GOT3 (cell line): ENCODE results near the gene KANK2.
"Not testable (repeated sequence)": the region's sequence is repeated elsewhere in the genome, so short reads cannot be mapped to it uniquely, and the experiment has no call there.

Experiments used
- DNase-seq: peaks from one replicate; lab custom pipeline; 2025; ENCODE audit warnings: mixed read lengths; lab: John Stamatoyannopoulos, UW

The KANK2 gene

DNA sequence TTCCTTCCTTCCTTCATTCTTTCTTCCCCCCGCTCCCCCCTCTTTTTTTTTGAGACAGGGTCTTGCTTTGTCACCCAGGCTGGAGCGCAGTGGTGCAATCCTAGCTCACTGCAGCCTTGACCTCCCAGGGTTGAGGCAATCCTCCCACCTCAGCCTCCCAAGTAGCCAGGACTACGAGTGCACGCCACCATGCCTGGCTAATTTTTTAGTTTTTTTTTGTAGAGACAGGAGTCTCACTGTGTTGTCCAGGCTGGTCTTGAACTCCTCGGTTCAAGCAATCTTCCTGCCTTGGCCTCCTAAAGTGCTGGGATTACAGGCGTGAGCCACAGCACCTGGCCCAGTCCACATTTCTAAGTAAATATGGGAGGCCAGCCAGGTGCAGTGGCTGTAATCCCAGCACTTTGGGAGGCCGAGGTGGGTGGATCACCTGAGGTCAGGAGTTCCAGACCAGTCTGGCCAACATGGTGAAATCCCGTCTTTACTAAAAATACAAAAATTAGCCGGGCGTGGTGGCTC, 57.3 kb downstream of the KANK2 start:
- not testable (repeated sequence) for DNase-seq

DNA sequence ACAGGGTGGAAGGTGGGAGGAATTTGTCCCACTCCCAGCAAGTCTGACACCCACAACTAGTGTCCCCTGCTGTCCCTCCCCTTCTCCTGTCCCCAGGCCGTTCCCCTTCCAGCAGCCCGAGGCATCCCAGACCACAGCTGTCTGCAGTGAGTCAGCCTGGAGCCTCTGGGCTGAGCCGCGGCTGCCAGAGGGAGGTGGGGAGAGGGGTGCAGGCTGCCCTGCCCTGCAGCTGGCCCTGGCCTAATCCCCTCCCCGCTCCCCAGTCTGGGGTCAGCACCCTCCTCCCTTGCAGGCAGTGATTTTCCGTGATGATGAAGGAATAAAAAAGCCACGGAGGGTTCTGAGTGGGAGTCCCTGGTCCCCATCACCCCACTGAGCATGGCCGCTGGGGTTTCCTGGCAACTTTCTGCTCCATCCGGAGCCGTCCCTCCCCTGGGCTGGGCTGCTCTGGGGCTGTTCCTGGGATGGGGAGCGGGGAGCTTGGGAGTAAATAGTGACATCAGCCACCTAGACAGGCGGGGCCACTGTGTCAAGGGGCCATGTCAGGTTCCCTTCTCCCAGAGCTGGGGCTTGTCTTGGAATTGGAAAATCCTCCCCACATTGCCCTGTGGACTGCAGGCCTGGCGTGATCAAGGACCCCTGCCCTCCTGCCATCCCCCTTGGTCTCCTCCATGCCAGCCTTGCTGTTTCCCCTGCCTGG, 58.6 kb downstream of the KANK2 start:
- DNase-seq: peak; percentile 63

DNA sequence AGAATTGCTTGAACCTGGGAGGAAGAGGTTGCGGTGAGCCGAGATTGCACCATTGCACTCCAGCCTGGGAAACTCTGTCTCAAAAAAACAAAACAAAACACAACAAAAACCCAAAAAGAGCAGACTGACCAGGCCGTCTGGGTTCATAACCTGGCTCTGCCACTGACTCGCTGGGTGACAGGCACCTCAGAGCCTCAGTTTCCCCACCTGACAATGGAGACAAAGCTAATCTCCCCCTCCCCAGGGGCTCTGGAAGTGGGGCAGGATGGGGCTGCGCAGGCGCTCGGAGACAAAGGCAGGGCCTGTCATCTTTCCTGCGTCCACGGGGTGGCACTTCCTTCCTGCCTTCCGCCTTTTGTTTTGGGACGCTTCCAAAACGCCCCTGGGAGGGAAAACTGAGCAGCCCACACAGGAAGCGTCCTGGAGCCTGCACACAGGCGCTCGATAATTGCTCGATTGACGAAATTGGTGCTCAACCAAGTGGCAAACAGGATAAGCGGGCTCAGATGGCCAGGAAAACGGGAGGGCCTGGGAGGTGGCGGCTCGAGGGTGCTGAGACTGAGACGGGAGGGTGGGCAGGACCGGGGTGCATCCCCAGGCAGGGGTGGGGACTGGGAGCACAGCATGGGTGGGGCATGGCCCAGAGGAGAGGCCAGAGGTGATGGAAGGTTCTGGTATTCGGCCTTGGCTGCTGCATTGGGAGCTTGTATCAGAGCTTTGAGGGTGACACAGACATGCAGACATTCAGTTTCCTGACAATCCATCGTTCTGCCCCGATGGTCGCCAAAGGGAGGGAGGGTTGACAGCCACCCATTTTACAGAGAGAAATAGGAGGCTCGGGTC, 59.6 kb downstream of the KANK2 start:
- peak; percentile 80 for DNase-seq

DNA sequence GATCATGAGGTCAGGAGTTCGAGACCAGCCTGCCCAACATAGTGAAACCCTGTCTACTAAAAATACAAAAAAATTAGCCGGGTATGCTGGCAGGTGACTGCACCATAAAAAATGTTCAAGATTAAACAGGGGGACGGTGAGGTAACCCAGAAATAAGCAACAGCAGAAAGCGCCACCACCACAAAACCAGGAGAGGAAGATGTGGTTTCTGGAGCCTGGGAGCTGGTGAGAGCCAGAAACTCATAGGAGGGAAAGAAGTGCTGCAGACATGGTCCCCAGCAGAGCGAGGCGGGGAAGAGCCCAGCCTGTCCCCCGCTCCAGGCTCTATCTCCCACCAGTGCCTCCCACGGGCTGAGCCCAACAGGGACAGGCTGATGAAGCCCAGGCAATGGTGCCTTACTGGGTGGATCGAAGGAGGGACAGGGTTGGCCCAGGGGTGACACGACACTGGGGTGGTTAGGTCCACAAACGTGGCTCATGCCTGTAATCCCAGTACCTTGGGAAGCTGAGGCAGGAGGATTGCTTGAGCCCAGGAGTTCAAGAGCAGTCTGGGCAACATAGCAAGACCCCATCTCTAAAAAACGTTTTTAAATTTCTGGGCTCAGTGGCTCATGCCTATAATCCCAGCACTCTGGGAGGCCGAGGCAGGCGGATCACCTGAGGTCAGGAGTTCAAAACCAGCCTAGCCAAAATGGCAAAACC, 60.8 kb downstream of the KANK2 start:
- no peak for DNase-seq

DNA sequence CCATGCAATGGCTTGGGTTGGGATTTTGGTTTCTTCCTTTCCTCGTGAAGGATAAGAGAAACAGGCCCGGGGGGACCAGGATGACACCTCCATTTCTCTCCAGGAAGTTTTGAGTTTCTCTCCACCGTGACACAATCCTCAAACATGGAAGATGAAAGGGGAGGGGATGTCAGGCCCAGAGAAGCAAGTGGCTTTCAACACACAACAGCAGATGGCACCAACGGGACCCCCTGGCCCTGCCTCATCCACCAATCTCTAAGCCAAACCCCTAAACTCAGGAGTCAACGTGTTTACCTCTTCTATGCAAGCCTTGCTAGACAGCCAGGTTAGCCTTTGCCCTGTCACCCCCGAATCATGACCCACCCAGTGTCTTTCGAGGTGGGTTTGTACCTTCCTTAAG, 65.9 kb downstream of the KANK2 start:
- DNase-seq: no peak

DNA sequence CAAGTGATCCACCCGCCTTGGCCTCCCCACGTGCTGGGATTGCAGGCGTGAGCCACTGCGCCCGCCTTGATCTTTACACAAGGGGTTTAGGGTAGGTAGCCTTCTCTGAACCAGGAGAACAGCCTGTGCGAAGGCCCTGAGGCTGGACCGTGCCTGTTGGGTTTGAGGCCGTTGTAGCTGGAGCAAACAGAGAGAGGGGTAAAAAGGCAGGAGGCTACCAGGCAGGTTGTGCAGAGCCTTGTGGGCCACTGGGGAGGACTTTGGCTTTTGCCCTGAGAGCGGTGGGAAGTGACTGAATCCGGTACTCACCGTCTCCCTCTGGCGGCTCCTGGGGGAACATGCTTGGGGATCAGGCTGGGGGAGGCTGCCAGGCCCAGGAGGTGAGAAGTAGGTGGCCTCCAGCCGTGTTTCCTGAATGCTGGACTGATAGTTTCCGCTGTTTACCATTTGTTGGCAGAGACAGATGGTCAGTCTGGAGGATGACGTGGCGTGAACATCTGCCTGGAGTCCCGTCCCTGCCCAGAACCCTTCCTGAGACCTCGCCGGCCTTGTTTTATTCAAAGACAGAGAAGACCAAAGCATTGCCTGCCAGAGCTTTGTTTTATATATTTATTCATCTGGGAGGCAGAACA, 66.4 kb downstream of the KANK2 start:
- no peak for DNase-seq

DNA sequence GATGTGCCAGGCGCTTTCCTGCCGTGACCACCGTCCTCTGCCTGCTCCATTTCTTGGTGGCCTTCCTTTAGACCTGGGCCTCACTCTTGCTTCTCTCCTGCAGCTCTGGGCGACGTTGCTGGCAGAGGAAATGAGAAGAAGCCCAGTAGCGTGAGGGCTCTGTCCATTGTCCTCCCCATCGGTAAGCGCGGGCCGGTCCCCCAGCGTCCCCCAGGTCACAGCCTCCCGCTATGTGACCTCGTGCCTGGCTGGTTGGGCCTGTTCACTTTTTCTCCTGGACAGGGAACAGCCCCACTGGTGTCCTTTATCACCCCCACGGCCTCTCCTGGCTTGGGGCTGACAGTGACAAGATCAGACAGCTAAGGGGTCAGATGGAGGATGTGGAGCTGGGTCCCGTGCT, 69.4 kb downstream of the KANK2 start:
- no peak for DNase-seq

DNA sequence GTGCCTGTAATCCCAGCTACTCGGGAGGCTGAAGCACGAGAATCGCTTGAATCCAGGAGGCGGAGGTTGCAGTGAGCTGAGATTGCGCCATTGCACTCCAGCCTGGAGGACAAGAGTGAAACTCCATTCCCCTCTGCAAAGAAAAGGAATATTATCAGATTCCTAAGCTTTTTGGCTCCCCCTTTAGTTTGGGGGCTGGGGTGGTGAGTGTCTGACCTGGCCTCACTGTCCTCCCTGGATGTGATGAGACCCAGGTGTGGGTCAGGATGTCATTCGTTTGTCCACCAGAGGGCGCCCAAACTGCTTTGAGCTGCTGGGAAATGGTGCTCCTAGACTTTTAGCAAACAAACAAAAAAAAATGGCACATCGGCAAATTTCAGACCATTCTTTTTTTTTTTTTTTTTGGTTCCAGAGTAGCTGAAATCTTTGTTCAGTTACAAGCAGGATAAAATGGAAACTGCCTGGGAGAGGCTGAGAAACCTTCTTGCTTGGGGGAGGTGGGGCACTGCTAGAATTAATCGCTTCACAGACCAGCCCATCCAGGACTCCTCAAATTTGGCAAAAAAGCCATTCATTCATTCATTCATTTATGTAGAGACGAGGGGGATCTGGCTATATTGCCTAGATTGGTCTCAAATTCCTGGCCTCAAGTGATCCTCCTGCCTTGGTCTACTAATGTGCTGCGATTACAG, 71.2 kb downstream of the KANK2 start:
- DNase-seq: no peak

DNA sequence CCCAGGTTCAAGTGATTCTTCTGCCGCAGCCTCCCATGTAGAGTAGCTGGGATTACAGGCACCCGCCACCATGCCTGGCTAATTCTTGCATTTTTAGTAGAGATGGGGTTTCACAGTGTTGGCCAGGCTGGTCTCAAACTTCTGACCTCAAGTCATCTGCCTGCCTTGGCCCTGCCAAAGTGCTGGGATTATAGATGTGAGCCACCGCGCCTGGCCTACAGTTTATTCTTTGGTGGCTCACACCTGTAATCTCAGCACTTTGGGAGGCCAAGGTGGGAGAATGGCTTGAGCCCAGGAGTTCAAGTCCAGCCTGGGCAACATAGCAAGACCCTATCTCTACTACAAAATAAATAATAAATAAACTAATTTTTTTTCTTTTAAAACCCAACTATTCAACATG, 73.2 kb downstream of the KANK2 start:
- DNase-seq: not testable (repeated sequence)

DNA sequence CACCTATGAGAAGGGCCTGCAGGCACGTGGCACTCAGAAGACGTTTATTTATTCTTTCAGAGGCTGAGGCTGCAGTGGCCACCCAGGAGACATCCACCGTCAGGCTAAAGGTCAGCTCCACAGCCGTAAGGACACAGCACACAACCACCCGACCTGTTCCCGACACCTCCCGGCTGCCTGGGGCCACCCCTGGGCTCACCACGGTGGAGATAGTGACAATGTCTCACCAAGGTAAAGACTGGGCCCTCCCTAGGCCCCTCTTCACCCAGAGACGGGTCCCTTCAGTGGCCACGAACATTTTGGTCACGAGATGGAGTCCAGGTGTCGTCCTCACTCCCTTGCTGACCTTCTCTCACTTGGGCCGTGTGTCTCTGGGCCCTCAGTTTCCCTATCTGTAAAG, 74.2 kb downstream of the KANK2 start:
- no peak for DNase-seq

DNA sequence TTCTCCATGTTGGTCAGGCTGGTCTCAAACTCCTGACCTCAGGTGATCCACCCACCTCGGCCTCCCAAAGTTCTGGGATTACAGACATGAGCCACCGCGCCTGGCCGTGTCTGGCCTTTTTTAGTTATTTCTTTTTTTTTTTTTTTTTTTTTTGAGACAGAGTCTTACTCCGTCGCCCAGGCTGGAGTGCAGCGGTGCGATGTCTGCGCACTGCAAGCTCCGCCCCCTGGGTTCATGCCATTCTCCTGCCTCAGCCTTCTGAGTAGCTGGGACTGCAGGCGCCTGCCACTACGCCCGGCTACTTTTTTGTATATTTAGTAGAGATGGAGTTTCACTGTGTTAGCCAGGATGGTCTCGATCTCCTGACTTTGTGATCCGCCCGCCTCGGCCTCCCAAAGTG, 75.4 kb downstream of the KANK2 start:
- DNase-seq: not testable (repeated sequence)

DNA sequence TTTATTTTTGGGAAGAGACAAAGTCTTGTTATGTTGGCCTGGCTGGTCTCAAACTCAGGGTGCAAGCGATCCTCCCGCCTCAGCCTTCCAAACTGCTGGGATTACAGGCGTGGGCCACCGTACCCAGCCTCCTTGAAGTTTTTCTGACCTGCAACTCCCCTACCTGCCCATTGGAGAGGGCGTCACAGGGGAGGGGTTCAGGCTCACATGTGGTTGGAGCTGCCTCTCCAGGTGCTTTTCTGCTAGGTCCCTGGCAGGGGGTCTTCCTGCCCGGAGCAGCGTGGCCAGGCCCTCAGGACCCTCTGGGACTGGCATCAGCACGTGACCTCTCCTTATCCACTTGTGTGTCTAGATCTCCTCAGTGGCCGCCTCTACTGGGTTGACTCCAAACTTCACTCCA, 80.8 kb downstream of the KANK2 start:
- no peak for DNase-seq

DNA sequence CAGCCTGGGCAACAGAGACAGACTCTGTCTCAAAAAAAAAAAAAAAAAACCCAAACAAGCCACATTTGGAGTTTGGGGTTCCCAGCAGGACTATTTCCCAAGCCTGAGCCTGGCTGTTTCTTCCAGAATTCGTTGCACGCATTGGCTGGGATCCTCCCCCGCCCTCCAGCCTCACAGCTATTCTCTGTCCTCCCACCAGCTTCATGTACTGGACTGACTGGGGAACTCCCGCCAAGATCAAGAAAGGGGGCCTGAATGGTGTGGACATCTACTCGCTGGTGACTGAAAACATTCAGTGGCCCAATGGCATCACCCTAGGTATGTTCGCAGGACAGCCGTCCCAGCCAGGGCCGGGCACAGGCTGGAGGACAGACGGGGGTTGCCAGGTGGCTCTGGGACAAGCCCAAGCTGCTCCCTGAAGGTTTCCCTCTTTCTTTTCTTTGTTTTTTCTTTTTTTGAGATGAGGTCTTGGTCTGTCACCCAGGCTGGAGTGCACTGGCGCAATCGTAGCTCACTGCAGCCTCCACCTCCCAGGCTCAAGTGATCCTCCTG, 81.4 kb downstream of the KANK2 start:
- DNase-seq: no peak

DNA sequence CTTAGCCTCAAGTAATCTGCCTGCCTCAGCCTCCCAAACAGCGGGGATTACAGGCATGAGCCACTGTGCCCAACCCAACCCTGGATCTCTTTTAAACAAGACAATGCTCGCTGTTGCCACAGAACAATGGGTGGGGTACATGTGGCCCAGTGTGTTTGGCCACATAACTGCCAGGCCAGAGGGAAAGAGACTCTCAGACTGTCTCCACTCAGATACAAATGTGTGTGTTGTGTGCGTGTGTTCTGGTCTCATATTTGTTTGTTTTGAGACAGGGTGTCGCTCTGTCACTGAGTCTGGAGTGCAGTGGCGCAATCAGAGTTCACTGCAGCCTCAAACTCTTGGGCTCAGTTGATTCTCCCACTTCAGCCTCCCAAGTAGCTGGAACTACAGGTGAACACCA, 82.3 kb downstream of the KANK2 start:
- no peak for DNase-seq
